Uterus (tissue), 2 donors: ENCODE results near the gene YPEL5.

Source experiments
- POLR2A ChIP-seq, 2 donors: fragments of 450-650 bp; IDR thresholded peaks; one replicate each; pipeline ENCODE4 v1.6.1; 2016; ENCODE audit warnings: antibody characterized with exemption in 2 of 2, mild to moderate bottlenecking in 1 of 2, moderate library complexity in 1 of 2
- TF ChIP-seq, protein P1 (sequence below), 4 experiments: fragments of 200-600 bp in 2 of 4; fragments of 450-650 bp in 2 of 4; sonication (generic) in 2 of 4; IDR thresholded peaks; one replicate each; pipeline ENCODE4 v1.5.1; 2016 to 2019; ENCODE audit warnings: antibody characterized with exemption in 4 of 4, mild to moderate bottlenecking in 2 of 4, moderate library complexity in 1 of 4

DNA sequence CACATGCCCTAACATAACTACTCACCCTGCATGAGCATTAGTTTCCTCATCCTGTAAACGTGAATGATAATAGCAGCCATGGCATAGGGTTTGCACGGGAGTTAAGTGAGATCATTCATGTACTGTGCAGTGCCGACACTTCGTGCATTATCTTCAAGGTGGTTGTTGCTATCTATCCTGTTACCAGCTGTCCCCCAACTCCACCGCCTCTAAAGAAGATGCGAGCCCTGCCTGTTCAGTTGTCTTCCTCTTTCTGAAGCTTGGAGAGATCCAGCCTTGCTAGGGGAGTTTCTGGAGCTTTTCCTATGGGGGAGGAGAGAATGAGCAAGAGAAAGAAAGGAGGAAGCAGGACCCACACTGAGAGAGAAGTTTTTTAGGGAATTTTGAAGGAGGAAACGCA lies 34.4 kb downstream of the YPEL5 start:
- TF ChIP-seq, protein P1, sequence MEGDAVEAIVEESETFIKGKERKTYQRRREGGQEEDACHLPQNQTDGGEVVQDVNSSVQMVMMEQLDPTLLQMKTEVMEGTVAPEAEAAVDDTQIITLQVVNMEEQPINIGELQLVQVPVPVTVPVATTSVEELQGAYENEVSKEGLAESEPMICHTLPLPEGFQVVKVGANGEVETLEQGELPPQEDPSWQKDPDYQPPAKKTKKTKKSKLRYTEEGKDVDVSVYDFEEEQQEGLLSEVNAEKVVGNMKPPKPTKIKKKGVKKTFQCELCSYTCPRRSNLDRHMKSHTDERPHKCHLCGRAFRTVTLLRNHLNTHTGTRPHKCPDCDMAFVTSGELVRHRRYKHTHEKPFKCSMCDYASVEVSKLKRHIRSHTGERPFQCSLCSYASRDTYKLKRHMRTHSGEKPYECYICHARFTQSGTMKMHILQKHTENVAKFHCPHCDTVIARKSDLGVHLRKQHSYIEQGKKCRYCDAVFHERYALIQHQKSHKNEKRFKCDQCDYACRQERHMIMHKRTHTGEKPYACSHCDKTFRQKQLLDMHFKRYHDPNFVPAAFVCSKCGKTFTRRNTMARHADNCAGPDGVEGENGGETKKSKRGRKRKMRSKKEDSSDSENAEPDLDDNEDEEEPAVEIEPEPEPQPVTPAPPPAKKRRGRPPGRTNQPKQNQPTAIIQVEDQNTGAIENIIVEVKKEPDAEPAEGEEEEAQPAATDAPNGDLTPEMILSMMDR (IDR thresholded peaks at IDR 0.05), result no peak
- TF ChIP-seq POLR2A (IDR thresholded peaks at IDR 0.05), result no peak
